ENCODE measurements around the gene LZTR1.

- TF ChIP-seq, protein P1, sequence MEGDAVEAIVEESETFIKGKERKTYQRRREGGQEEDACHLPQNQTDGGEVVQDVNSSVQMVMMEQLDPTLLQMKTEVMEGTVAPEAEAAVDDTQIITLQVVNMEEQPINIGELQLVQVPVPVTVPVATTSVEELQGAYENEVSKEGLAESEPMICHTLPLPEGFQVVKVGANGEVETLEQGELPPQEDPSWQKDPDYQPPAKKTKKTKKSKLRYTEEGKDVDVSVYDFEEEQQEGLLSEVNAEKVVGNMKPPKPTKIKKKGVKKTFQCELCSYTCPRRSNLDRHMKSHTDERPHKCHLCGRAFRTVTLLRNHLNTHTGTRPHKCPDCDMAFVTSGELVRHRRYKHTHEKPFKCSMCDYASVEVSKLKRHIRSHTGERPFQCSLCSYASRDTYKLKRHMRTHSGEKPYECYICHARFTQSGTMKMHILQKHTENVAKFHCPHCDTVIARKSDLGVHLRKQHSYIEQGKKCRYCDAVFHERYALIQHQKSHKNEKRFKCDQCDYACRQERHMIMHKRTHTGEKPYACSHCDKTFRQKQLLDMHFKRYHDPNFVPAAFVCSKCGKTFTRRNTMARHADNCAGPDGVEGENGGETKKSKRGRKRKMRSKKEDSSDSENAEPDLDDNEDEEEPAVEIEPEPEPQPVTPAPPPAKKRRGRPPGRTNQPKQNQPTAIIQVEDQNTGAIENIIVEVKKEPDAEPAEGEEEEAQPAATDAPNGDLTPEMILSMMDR (IDR thresholded peaks at IDR 0.05) = no peak
- TF ChIP-seq POLR2AphosphoS5 (IDR thresholded peaks at IDR 0.05) (no peak), POLR2A (IDR thresholded peaks at IDR 0.05) (no peak)
Observed at GRCh38 chr22:20951151-20951931, 30.8 kb upstream of the LZTR1 start.
